Inflammatory macrophage (primary cell): ENCODE results near the gene IRX3.
"Not testable (repeated sequence)": the region's sequence is repeated elsewhere in the genome, so short reads cannot be mapped to it uniquely, and the experiment has no call there.

ENCODE experiments used
- DNase-seq, 2 donors: peaks; one replicate each; pipeline ENCODE4 v3.0.0-alpha.2; 2020 to 2022

IRX3 gene

DNA sequence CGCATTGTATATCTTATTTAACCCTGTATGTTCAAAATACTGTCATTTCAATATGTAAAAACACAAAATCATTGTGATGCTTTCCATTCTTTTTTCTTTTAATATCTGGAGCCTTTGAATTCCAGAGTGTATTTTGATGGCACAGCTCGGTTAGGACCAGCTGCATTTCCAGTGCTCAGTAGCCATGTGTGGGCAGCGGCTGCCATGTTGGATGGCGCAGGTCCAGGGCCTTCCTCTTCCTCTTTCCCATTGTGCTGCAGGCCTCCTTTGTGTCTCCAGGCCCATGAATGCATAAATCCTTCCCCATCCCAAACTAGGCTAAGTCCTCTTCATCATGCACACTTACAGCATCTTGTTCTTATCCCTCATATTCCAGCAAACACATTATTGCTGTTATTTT is 13.0 kb downstream of the IRX3 start:
- DNase-seq, result no peak

DNA sequence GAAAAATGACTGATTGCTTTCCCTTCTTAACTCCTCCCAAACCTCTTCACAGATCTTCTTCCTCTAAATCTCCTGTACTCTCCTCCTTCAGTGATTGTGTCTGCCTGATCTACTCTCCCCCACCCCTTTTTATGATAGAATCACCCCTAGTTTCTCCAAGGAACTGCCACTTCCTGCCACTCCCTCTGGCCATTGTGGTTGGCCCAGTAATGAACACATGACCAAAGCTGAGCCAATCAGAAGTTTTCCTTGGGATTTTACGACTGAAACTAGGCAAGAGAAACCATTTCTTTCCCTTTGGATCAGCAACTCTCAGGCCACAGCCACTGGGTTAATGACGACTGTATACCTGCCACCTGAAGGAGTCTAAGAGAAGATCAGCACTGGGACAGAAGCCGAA is 15.9 kb downstream of the IRX3 start:
- no peak for DNase-seq

DNA sequence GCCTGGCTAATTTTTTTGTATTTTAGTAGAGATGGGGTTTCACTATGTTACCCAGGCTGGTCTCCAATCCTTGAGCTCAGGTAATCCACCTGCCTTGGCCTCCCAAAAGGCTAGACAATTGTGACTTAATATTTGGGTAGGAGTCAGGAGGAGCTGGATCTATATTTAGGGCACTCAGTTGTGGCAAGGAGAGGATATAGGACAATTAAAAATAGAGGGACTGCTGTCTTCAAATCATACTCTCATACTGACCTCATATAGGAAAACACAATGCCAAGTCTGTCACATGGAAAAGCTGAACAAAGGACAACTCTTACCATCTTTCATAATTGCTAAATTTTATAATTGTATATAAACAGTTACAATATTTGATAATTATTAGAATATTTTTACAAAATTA is 17.1 kb downstream of the IRX3 start:
- DNase-seq, result no peak

DNA sequence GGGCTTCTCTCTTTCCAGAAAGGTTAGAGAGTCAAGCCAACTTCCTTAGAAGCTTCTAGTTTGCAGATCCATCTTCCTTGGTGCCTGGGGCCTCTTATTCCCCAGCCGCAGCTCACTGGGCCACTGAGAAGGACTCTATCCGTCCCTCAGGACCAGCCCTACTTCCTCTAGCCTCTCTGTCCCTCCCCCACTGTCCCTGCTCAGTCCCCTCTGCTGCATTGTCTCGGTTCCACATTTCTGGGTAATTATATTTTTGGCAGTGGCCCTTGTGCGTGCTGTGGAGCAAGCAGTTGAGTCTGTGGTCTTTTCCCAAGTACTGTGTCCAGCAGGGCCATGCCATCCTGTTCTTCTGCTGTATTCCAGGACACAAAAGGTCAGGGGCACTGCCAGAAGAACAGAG is 17.8 kb downstream of the IRX3 start:
- DNase-seq, result no peak

DNA sequence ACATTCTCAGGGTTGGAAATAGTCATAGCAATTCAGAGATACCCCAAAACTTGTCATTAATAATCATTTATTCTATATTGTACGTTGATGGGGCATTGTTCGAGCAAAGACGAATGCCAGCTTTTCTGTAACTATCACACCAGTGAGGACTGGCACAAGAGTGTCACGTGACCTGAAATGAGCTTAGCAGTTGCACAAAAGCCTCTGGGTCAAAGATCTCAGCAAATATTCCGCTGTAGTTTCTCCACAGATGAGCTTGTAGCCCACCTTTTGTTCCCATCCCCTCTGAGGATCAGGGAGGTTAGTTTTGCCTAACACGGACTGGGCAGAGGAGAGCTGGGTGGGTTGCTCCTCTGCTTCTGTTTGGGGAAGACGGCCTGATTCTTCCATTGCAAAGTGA is 18.2 kb downstream of the IRX3 start:
- DNase-seq, result no peak

DNA sequence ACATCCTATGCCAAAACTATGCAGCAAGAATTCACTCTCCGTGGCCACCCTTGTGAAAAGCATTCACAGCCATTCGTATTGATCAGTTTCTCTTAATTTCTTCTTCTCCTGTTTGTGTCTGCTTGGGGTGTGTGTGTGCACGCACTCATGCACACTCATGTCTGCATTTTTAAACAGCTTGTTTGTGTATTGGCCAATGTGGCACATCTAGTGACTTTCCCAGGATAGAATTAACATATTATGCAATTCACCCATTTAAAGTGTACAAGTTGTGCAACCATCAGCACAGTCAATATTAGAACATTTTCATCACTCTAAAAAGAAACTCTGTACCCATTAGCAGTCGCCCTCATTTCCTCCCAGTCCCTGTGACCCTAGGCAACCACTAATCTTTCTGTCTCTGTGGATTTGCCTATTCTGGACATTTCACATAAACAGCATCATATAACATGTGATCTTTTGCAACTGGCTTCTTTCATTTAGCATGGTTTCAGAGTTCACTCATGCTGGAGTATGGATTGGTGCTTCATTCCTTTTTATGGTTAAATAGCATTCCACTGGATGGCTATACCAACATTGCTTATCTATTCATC is 20.1 kb downstream of the IRX3 start:
- peak in 1 of 2 donors; percentile 27 for DNase-seq

DNA sequence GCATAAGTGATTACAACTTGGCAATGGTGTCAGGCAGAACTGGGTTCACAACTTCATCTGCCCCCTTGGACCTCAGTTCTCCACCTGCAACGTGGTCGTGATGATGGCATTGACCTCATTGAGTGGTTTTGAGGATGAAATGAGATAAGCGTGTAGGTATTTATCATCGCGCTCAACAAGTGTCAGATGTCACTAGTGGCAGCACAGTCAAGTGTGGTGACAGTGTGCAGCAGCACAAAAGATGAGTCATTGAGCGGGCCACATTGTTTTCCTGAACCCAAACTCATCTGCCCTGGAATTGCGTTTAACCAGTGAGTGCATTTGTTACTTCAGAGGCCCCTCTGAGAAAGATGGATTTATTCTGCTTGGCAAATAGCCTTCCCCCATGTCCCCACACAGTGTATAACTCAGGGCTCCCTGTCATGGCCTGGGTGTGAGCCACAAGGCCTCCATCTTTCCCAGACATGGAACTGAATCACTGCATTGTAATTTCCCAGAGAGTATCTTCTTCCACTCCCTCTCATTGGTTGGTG is 20.9 kb downstream of the IRX3 start:
- no peak for DNase-seq

DNA sequence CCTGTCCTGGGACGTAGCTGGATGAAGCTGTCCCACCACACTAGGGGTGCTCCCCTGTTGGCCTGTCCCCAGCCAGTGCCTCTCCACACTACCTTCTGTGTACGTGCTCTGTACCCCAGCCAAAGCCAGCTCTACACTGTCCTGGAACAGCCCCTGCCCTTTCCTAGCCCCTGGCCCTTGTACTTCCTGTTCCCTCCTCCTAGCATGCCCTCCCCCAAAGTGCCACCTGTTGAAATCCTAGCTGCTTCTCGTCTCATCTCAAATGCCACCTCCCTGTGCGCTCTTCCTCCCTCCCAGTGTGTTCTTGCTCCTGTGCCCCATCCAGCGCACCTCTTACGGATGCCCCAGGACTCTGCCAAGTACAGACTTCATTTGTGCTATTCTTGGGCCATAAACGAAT is 33.5 kb downstream of the IRX3 start:
- DNase-seq, result no peak

DNA sequence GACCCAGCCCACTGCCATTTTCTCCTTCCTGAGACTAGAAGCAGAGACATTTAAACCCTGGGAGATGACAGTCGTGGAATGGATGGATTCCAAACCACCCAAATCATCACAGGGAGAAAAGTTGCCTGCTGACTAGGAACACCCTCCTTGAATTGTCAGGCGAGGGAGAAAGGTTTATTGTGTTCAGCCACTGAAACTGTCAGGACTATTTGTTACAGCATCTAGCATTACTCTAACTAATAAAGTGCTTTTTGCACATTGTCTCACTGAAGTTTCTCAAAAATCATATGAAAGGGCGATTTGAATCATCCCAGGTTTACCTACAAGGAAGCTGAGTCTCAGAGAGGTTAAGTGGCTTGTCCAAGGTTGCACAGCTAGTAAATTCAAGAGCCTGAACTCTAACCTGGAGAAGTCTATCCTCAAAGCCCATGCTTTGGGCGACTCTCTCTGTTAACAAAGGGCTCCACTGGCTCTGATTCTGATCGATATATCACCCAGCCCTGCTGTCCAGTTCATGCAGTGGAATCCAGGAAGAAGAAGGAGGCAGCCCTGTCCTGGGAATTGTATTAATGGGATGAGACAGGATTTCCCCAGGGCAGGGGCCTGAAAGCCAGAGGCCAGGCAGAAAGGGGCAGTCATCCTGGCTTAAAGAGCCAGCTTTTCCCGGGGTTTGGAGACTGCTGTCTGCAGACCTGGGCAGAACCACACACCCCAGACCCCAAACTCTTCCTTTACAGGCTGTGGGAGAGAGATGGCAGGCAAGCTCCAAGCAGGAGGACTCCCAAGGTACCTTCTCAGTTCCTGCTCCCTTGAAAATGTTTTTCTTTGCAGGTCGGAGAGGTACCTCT is 37.5 kb downstream of the IRX3 start:
- no peak for DNase-seq

DNA sequence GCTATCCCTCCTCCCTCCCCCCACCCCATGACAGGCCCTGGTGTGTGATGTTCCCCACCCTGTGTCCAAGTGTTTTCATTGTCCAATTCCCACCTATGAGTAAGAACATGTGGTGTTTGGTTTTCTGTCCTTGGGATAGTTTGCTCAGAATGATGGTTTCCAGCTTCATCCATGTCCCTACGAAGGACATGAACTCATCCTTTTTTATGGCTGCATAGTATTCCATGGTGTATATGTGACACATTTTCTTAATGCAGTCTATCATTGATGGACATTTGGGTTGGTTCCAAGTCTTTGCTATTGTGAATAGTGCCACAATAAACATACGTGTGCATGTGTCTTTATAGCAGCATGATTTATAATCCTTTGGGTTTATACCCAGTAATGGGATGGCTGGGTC is 38.9 kb downstream of the IRX3 start:
- not testable (repeated sequence) for DNase-seq

DNA sequence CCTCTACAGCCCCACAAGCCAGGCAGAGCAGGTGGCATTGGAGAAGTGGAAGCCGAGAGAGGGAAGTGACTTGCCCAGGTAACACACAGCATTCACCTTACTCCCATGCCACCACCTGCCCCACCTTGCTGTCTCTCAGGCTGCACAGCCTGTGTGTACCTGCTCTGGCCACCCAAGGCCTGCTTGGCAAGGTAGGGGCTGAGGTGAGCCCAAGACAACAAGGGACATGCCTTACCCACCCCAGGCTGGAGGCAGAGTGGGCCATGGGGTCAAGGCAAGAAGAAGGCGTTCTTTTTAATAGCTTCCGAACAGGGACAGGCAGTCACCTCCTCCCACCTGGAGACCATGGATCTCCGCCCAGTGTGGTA is 40.1 kb downstream of the IRX3 start:
- no peak for DNase-seq

DNA sequence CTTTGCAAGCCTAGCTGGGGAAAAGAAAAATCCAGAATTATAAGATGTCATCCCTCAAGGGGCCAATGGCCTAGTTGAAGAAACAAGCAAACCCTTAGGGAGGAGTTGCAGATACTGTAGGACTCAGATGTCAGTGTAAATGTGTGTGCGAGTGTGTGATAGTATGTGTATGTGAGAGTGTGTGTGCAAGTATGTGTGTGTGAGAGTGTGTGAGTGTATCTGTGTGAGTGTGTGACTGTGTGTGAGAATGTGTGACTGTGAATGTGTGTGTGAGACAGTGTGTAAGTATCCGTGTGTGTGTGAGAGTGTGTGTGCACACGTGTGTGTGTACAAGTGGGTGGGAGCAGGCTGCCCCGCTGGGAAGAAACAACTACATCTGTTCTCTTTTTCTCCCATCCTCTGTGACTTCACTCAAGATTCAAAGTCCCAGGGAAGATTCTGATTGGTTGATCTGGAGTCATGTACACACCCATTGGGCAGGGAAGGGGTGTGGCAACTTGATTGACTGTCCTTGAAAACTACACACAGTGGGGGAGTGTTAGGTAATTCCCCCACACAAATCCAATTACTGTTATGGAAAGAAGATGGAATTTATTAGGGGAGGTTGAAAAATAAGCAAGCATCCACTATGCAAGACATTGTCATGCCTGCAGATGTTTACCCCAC is 40.7 kb downstream of the IRX3 start:
- no peak for DNase-seq

DNA sequence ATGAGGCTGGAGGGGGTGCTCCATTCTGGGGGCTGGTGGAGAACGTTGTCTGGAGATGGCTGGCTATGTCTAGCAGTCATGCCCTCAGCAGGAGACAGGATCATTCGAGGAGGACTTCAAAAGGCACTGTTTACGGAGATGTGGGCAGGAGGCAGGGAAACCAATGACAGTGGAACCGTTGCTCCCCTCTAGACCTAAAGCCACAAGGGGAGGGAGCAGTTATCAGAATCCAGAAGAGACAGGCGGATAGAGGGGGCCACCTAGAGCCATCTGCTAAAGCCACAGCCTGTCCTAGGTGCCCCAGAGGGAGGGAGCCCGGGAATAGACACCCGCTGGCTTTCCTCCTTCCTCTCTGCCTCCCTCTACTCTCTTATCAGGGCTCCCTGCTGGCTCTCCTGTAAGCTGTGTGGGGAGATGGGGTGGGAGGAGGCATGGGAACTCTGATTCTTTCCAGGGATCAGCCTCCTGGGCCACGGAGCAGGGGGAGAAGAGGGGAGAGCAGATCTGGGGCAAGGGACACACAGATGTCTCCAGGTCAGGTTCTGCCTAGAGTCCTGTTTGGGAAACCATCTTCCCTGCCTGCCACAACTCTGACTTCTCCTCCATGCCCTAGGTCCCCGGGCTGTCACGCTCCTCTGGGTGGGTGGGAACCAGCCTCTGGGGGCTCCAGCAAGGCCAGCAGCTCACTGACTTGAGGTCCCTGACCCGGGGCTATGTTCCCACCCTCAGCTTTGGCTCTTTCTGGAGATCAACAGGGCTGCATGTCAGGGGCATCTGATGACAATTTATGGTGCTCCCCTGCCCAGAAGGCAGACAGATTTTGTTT is 42.3 kb downstream of the IRX3 start:
- DNase-seq, result no peak

DNA sequence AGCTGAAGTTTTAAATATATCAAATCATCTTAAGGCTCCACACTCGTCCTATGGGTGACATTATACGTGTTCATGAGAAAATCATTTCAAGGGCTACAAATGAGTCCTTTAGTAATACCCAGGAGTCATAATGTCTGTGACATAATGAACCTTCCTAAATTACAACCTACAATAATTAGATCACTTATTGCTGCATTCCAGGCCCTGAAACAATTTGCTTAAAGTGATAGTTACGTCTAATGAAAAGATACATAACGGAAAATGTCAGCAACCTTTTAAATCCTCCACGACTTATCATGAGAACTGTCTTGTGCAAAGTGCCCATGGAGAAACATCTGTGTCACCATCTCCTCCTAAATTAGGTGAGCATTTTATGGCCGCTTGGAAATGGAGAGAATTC is 43.4 kb downstream of the IRX3 start:
- no peak for DNase-seq

DNA sequence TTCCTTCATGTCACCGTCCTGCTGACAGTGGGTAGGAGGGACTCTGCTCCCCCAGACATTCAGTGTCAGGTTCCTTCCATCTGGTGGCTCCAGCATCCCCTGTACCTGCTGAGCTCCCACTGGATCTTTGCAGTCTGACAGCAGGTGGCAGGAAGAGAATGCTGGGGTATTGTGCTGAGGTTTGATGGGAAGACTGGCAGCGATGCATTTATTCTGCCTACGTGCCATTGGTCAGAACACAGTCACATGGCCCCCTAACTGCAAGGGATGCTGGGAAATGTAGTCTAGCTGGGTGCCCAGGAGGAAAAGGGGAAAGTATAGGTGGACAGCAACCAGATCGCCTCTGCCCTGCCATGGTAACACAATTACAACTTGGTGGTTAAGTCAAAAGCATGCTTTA is 44.4 kb downstream of the IRX3 start:
- DNase-seq, result no peak

DNA sequence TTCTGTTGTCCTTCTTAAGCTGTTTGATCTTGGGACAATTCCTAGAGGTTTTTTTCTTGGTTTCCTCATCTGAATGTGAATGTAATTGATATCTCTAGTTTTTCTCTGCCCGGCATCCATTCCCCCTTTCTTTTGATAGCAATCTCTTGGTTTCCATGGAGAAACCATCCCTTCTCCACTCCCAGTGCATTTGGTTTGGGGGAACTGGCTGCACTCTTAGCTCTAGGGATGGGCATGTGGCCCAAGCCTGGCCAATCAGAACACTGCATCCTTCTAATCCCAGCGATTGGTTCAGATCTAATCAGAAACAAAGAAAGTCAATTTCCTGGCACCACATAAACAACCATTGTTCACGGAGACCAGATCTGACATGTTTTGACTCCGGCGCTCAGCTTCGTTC is 45.1 kb downstream of the IRX3 start:
- DNase-seq, result no peak

DNA sequence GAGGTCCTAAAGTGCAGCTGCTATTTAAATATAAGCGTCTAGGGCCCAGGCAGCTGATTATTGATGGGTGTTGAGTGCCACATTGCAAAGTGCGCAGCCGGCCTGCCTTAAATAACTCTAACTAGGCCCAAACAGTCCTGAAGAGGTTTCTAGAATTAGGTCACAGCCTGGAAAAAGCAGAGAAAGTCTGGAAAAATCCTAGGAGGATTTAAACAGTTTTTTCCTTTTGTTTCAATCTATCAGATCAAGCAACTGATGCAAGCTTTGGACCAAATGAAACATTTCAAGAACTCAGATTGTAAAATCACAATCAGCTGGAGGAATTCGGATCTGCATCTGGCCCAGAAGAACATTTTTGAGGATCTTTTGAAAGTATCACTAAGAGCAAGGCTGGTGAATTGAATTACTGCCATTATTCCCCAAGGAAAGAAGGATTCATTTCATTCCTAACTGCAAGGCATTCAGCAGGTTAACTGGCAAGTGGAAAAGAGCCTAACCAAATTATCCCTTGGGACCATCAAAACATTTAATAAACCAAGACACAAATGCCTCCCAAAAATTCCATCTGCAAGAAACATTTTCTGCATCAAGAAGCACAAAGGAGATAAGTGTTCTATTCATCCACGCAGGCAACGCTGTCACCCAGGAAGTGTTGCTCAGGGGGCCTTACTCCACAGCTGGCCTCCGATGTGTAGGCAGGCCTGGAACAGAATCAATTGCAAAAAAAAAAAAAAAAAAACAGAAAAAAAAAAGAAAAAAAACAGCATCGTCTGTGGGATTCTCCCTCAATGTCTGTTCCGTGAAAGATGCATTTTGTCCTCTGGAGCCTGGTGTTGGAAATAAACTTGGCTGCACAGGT is 46.1 kb downstream of the IRX3 start:
- no peak for DNase-seq

DNA sequence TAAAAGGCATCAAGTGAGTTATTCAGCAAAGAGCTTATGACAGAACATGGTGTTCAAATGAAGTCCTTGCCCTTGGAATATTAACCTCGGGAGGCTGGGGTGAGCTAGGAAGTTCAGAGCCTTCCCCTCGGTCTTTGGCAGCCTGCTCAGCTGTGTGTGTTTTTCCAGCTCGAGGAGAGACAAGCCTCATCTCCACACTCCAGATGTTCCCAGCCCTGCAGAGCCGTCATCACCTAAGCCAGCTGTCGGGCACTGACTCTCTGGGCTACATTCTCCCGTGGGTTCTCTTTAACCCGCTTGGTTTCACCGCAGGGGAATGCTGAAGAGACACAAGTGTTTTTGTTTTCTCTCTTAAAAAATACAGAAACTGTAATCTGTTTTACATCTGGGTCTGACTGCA is 47.1 kb downstream of the IRX3 start:
- DNase-seq, result no peak

DNA sequence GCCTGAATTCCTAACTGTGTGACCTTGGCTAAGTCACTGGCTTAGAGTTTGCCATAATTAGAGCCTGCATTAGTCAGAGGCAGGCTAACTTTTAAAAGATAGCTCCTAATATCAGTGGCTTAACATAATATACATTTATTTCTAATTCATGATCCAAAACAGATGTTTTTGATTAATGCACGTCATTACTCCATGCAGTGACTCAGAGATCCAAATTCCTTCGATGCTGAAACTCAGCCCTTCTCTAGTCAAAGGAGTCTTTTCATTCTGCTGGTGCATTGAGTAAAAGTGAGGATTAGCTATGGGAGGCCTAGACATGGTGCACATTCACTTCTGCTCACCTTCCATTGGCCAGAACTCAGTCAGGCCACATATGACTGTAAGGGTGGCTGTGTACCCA is 49.8 kb downstream of the IRX3 start:
- DNase-seq, result no peak

DNA sequence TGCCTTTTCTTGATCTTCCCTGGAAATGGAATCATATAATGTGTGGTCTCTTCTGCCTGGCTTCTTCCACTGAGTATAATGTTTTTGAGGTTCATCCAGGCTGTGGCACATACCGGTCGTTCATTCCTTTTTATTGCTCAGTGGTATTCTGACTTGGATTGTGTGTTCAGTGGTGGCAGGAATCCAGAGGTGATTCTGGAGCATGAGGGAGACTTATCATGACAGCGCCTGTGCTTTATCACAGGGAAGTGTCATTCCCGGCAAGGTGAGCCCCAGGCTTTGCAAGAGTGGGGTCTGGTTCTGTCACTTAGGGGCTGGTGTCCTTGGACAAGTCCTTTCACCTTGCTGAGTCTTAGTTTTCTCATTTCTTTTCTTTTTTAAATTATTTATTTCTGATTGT is 53.0 kb downstream of the IRX3 start:
- no peak for DNase-seq
